ENCODE measurements around the gene PRKCZ.

- TF ChIP-seq CTCF (conservative IDR thresholded peaks at IDR 0.05; ENCODE audit: low read depth in 2 of 2), result no peak
- TF ChIP-seq EZH2 (IDR thresholded peaks at IDR 0.05; ENCODE audit: low read depth, unreplicated experiment), result no peak
- TF ChIP-seq JUNB (IDR thresholded peaks at IDR 0.05; ENCODE audit: unreplicated experiment), result no peak
- TF ChIP-seq ZNF331 (CRISPR knock-in tag; IDR thresholded peaks at IDR 0.05; ENCODE audit: low read depth), result no peak
- no peak for TF ChIP-seq NANOG (IDR thresholded peaks at IDR 0.05; ENCODE audit: borderline replicate concordance)
- no peak for TF ChIP-seq EZH2phosphoT487 (IDR thresholded peaks at IDR 0.05; ENCODE audit: unreplicated experiment)
- TF ChIP-seq REST (IDR thresholded peaks at IDR 0.05; ENCODE audit: unreplicated experiment), result no peak
These were observed 146.9 kb downstream of the PRKCZ start for GRCh38 chr1:2196901-2197638.
